D721Med (cell line): ENCODE measurements around the gene WIPI1.

Source experiments
- DNase-seq: peaks from one replicate; pipeline ENCODE4 v3.0.0; 2011; ENCODE audit warnings: low spot score; ENCODE audit not compliant: insufficient read length
- FAIRE-seq: peaks from 2 replicates; lab custom pipeline; 2011; peaks lifted over from hg19 to GRCh38; lab: Jason Lieb, UNC
- TF ChIP-seq, protein P1 (sequence below): IDR thresholded peaks from 2 replicates; pipeline ENCODE4 v1.5.1; 2012; ENCODE audit warnings: mild to moderate bottlenecking, control low read depth; ENCODE audit not compliant: insufficient read depth; ENCODE audit errors: missing control alignments

Gene WIPI1, protein sequence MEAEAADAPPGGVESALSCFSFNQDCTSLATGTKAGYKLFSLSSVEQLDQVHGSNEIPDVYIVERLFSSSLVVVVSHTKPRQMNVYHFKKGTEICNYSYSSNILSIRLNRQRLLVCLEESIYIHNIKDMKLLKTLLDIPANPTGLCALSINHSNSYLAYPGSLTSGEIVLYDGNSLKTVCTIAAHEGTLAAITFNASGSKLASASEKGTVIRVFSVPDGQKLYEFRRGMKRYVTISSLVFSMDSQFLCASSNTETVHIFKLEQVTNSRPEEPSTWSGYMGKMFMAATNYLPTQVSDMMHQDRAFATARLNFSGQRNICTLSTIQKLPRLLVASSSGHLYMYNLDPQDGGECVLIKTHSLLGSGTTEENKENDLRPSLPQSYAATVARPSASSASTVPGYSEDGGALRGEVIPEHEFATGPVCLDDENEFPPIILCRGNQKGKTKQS

DNA sequence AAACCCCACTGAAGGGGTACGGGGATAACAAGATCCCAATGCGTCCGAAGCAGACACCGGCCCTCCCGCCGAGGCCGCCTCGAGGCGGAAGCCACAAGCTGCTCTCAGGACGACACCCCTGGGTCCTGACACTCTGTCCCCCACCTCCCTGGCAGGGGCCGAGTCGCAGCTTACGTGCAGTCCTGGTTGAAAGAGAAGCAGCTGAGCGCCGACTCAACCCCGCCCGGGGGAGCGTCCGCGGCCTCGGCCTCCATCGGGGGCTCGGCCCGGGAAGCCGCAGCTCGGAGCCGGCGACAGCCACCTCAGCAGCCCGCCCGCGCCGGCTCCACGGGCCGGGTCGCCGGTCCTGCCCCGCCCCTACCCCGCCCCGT, at the start of gene WIPI1:
Gene WIPI1 (minus strand): TSS at position 329 of the 371 bp plus-strand sequence. CDS start 75 bp downstream, at position 254.
- DNase-seq, result peak; percentile 33
- FAIRE-seq, result no peak
- TF ChIP-seq, protein P1, sequence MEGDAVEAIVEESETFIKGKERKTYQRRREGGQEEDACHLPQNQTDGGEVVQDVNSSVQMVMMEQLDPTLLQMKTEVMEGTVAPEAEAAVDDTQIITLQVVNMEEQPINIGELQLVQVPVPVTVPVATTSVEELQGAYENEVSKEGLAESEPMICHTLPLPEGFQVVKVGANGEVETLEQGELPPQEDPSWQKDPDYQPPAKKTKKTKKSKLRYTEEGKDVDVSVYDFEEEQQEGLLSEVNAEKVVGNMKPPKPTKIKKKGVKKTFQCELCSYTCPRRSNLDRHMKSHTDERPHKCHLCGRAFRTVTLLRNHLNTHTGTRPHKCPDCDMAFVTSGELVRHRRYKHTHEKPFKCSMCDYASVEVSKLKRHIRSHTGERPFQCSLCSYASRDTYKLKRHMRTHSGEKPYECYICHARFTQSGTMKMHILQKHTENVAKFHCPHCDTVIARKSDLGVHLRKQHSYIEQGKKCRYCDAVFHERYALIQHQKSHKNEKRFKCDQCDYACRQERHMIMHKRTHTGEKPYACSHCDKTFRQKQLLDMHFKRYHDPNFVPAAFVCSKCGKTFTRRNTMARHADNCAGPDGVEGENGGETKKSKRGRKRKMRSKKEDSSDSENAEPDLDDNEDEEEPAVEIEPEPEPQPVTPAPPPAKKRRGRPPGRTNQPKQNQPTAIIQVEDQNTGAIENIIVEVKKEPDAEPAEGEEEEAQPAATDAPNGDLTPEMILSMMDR, result no peak

DNA sequence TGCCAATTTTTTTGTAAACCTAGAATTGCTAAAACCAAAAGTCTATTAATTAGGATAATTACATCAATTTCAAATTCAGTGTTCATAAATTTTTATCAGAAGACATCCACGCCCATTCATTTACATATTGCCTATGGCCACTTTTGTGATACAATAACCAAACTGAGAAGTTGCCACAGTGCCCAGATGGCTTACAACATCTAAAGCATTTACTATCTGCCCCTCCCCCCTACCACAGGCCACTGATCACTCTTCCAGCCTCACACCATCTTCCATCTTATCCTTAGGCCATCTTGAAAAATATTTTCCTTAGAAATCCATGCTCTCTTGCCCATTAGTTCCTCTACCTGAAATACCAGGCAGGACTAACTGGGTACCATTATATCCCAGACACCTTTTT, 48.7 kb upstream of the WIPI1 start:
- no peak for DNase-seq
- no peak for FAIRE-seq
- TF ChIP-seq, protein P1, result no peak

DNA sequence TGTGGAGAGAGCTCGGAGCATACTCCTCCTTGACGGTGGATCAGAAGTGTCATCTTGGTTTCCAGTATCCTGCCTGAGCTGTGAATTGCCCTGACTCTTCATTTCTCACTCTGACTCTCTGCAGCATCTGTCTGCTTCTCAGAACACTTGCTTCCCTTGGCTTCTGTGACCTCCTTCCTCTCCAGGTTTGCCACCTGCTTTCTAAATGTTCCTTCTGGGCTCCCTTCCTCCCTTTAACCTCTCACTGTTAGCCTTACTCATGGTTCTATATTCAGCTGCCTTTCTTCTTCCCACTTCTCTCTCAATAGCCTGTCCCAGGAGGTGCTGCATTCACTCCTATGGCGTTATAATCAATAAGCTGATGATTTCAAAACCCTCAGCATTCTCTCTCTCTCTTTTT, 43.8 kb upstream of the WIPI1 start:
- FAIRE-seq, result no peak
- TF ChIP-seq, protein P1, result no peak
- DNase-seq, result no peak

DNA sequence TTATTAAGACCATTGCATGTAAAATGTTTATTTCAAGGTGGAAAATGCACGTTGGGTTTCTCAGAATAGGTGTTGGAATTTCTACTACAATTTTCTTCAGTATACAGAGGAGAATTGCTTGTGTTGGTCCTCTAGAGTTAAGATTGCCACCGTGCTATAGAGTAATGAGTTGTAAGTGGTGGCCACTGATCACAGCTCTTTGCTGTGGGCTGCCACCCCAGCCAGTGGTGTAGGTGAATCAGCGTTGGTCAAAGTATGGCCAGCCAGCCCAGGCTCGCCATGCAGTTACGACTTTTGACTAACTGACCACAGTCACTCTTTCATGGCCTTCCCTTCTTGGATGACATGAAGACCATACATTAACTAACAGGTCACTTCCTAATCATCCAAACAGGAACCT, 42.3 kb upstream of the WIPI1 start:
- DNase-seq, result no peak
- TF ChIP-seq, protein P1, result no peak
- FAIRE-seq, result no peak

DNA sequence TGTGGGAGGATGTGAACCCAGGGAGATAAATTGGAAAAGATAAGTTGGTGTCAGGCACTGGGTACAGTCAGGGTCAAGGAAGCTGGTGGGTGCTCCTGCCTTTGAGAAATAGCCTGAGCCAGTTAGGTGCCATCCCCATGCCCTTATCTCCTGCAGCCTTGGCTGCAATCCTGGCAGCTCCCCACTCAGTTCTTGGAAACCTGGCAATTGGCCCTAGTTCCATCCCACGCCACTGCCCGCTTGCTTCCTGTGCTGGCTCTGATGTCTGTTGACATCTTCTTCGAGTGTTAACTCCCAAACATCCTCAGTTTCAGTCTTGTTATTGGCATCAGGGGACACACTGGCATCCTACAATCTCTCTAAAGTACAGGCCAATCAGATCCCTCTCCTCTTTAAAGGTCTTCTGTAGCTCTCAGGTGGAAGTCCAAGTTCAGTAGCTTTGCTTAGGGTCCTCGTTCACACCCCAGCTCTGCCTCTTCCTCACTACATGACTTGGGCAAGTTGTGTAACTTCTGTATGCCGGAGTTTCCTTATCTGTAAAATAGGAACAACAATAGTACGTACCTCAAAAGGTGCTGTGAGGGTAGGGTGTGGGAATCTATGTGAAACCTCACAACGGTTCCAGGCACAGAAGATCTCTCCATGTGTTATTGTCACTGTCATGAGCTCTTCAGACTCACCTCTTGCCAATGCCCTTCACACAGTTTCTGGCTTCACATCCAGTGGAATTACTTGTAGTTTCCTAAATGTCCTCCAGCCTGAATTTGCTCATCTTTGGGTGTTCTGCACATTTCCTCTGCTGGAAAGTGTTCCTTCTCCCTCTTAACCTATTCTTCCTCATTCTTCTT, 41.4 kb upstream of the WIPI1 start:
- DNase-seq (no peak), FAIRE-seq (no peak)
- TF ChIP-seq, protein P1, result no peak

DNA sequence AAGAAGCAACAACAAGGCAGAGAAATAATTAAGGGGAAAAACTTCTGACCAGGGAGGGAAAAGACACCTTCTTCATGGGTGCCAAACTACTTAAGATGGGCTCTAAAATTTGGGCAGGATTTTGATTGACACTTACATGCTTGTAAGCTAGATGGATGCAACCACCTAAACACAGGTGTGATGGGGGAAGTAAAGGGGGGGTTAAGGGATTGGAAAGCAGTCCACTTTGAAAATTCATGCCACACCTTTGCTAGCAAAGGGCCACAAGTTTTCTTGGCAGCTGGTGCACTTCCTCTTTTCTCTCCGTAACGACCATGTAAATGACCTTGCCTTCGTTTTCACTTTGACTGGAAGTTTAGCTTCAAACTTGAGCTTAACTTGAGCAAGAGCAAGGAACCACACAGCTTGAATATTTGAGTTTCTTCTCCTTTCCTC, 40.6 kb upstream of the WIPI1 start:
- DNase-seq, result no peak

More for the DNA sequence above, 40.6 kb upstream of the WIPI1 start:
- no peak for FAIRE-seq
- TF ChIP-seq, protein P1, result no peak
